Nucleus accumbens (tissue), 56 donors: Measurements from ENCODE around the gene ZSCAN32.

Experiments
- DNase-seq, 56 donors: peaks; one replicate each; lab custom pipeline; 2025; lab: John Stamatoyannopoulos, UW

The ZSCAN32 gene

GRCh38 chr16:3400779-3401688, at the start of gene ZSCAN32, which contains the start of gene ZNF174:
Gene ZSCAN32, minus strand, starts transcription at chr16:3401004. Its CDS starts 3,447 bp downstream, at chr16:3397557.
Gene ZNF174, plus strand, starts transcription at chr16:3401215. Its CDS starts 790 bp downstream, at chr16:3402005.
- peak; percentile 92 to 99 (median 98) for DNase-seq

GRCh38 chr16:3444032-3444388, 43.2 kb upstream of the ZSCAN32 start:
- DNase-seq = peak in 12 of 56 donors; percentile 15 to 47 (median 28)

- peak in 55 of 56 donors; percentile 16 to 92 (median 76) for DNase-seq
Observed at GRCh38 chr16:3443108-3444031, 42.6 kb upstream of the ZSCAN32 start, which contains the start of the genes NAA60 and ZNF597. Gene NAA60, plus strand, starts transcription at chr16:3443680. Its CDS starts 32,548 bp downstream, at chr16:3476228. Gene ZNF597, minus strand, starts transcription at chr16:3443504. Its CDS starts 351 bp downstream, at chr16:3443153.

- DNase-seq = no peak
Observed at GRCh38 chr16:3439637-3440036, 38.8 kb upstream of the ZSCAN32 start.

GRCh38 chr16:3434373-3434772, 33.6 kb upstream of the ZSCAN32 start:
- no peak for DNase-seq

GRCh38 chr16:3431779-3432219, 31.0 kb upstream of the ZSCAN32 start:
- peak in 36 of 56 donors; percentile 4 to 71 (median 26) for DNase-seq

- peak in 7 of 56 donors; percentile 4 to 46 (median 11) for DNase-seq
Observed at GRCh38 chr16:3413730-3414379, 13.1 kb upstream of the ZSCAN32 start.

- DNase-seq = no peak
Observed at GRCh38 chr16:3408561-3409197, 7.9 kb upstream of the ZSCAN32 start.

- DNase-seq = peak in 2 of 56 donors; percentile 12 to 19
Observed at GRCh38 chr16:3401719-3402397, 1.1 kb upstream of the ZSCAN32 start.

- DNase-seq = no peak
Observed at GRCh38 chr16:3400446-3400778, 392 bp downstream of the ZSCAN32 start.

GRCh38 chr16:3389663-3390338, 11.0 kb downstream of the ZSCAN32 start:
- no peak for DNase-seq

GRCh38 chr16:3388325-3388724, 12.5 kb downstream of the ZSCAN32 start:
- no peak for DNase-seq

GRCh38 chr16:3383045-3383448, 17.8 kb downstream of the ZSCAN32 start:
- DNase-seq = no peak

GRCh38 chr16:3377917-3378316, 22.9 kb downstream of the ZSCAN32 start:
- no peak for DNase-seq

- DNase-seq = no peak
Observed at GRCh38 chr16:3375680-3376079, 25.1 kb downstream of the ZSCAN32 start.

GRCh38 chr16:3369073-3369472, 31.7 kb downstream of the ZSCAN32 start:
- DNase-seq = no peak

GRCh38 chr16:3364774-3365427, 35.9 kb downstream of the ZSCAN32 start:
- DNase-seq = peak; percentile 44 to 97 (median 86)

GRCh38 chr16:3363793-3364192, 37.0 kb downstream of the ZSCAN32 start:
- DNase-seq = no peak
